Measurements from ENCODE around the gene DESI1. TPM values are rescaled to one million over a fixed set of nuclear protein-coding genes. Genes with fewer than 3 reads are reported as not detected.

The DESI1 gene
- total and polyA plus RNA-seq, 2 of the 13 experiments (the other 11 are each of a cell fraction or from before 2014, with no cell fraction given), result 21.6 to 29.2 TPM

- peak; percentile 93 for TF ChIP-seq CEBPB (IDR thresholded peaks at IDR 0.05; ENCODE audit: borderline replicate concordance, low read depth, low read length)
- no peak for TF ChIP-seq JUND (CRISPR knock-in tag; IDR thresholded peaks at IDR 0.05)
- TF ChIP-seq ZNF770 (CRISPR knock-in tag; IDR thresholded peaks at IDR 0.05), result peak; percentile 35; the same call in 1 of the 2 replicates
- TF ChIP-seq SMARCC2 (IDR thresholded peaks at IDR 0.05), result no peak
- TF ChIP-seq SSRP1 (CRISPR knock-in tag; IDR thresholded peaks at IDR 0.05), result no peak
- no peak for TF ChIP-seq ZNF558 (CRISPR knock-in tag; IDR thresholded peaks at IDR 0.05; ENCODE audit: borderline replicate concordance)
- no peak; the same call in 1 of the 2 replicates for TF ChIP-seq SNAPC2 (CRISPR knock-in tag; IDR thresholded peaks at IDR 0.05)
- no peak for TF ChIP-seq ZNF460 (CRISPR knock-in tag; IDR thresholded peaks at IDR 0.05; ENCODE audit: borderline replicate concordance)
- no peak for TF ChIP-seq ZIK1 (CRISPR knock-in tag; IDR thresholded peaks at IDR 0.05; ENCODE audit: borderline replicate concordance, low read depth)
- no peak for TF ChIP-seq LRRFIP1 (CRISPR knock-in tag; conservative IDR thresholded peaks at IDR 0.05)
- TF ChIP-seq NR0B2 (CRISPR knock-in tag; IDR thresholded peaks at IDR 0.05), result 0 out of 2 replicates have a peak, but pooled peaks have one; percentile 49
- no peak for TF ChIP-seq IRF1 (CRISPR knock-in tag; IDR thresholded peaks at IDR 0.05; ENCODE audit: low read depth)
- TF ChIP-seq ATF7 (IDR thresholded peaks at IDR 0.05), result no peak
- no peak for TF ChIP-seq ATF7 (CRISPR knock-in tag; IDR thresholded peaks at IDR 0.05)
- peak; percentile 30 for TF ChIP-seq RBM39 (IDR thresholded peaks at IDR 0.05; ENCODE audit: low read depth, low read length, poor library complexity, severe bottlenecking)
- no peak for TF ChIP-seq ZNF570 (CRISPR knock-in tag; IDR thresholded peaks at IDR 0.05; ENCODE audit: borderline replicate concordance)
- no peak for TF ChIP-seq NFATC3 (CRISPR knock-in tag; IDR thresholded peaks at IDR 0.05)
- peak; percentile 72; the same call in 1 of the 2 replicates for TF ChIP-seq ZNF225 (CRISPR knock-in tag; IDR thresholded peaks at IDR 0.05)
- TF ChIP-seq TRIM22 (IDR thresholded peaks at IDR 0.05), result no peak
- no peak for TF ChIP-seq ZNF124 (CRISPR knock-in tag; IDR thresholded peaks at IDR 0.05)
- TF ChIP-seq SMAD3 (CRISPR knock-in tag; IDR thresholded peaks at IDR 0.05), result no peak
- TF ChIP-seq MATR3 (CRISPR knock-in tag; IDR thresholded peaks at IDR 0.05), result no peak
- TF ChIP-seq ZBTB7A (CRISPR knock-in tag; IDR thresholded peaks at IDR 0.05), result peak; percentile 60; the same call in 1 of the 2 replicates
Measured at GRCh38 chr22:41589391-41590241, 31.2 kb downstream of the DESI1 start, which contains the start of gene PMM1 (continued).

All from HepG2 (cell line).